ENCODE data around the gene MROH2A.

GRCh38 chr2:233746475-233747282 lies 31.5 kb upstream of the MROH2A start:
- no peak for TF ChIP-seq POLR2A (IDR thresholded peaks at IDR 0.05; ENCODE audit: low read depth, low read length)
- TF ChIP-seq POLR2AphosphoS5 (IDR thresholded peaks at IDR 0.05; ENCODE audit: low read depth, low read length): no peak
- TF ChIP-seq TAF1 (IDR thresholded peaks at IDR 0.05; ENCODE audit: borderline replicate concordance, low read depth, low read length): no peak
